COLO668 (cell line): ENCODE data around the gene PTPRN2.

Experiments
- DNase-seq: peaks from one replicate; lab custom pipeline; 2025; ENCODE audit not compliant: unreplicated experiment; lab: John Stamatoyannopoulos, UW

The PTPRN2 gene

DNA sequence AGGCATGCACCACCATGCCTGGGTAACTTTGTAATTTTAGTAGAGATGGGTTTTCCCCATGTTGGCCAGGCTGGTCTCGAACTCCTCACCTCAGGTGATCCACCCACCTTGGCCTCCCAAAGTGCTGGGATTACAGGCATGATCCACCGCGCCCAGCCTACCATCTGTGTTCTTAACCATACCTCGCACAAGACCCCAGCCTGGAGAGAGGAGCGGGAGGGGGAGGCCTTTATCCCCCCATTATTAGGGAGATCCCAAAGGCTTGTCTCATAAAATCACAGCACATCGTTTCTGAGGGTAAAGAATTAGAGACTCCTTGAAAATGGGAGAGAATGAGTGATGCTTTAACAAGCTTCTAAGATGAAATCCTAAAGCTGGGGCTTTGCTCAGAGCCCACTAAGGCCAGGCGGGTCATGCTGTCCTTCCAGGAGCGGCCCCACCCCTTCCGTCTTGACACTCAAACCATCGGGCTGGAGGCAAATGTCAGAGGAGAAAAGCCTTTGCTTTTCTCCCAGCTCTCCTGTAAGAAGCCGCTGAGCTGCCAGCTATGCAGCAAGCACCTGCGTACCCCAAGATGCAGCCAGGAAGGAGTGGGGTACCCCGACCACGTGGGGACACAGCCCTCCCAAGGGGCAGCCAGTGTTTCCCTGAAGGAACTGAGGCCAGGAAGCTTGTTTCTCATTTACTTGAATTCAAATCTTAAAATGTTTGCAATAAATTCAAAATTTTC lies 339.7 kb downstream of the PTPRN2 start:
- no peak for DNase-seq

GRCh38 chr7:158246960-158247673 lies 340.5 kb downstream of the PTPRN2 start:
- no peak for DNase-seq

DNA sequence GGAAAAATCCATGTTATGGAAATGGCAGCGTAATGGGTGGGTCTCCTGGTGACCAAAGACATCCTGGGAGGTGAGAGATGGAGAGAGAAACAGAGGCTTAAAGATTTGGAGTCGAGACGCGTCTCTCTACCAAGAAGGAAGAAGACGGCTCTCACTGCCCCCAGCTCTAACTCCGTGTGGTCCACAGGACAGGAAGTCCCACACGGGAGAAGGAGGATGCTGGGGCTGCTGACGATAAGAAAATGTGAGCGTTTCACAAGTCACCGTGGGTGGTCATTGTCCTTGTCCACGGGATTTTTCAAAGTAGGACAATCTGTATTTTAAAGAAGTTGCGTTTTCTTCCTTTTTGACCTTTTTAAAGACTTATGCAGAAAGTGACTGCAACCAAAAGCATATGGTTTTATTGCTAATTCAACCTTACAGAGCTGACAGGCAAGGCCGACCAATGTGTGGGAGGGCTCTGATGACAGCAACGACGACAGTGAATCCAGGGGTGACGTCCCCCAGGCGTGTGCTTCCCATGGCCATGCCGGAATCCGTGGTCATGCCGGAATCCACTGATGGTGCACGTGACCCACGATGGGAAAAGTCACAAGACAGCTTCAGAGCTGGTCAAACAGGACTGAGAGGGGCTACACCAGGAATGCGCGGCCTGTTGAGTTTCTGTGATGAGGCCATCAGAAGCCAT lies 341.2 kb downstream of the PTPRN2 start:
- DNase-seq: no peak

DNA sequence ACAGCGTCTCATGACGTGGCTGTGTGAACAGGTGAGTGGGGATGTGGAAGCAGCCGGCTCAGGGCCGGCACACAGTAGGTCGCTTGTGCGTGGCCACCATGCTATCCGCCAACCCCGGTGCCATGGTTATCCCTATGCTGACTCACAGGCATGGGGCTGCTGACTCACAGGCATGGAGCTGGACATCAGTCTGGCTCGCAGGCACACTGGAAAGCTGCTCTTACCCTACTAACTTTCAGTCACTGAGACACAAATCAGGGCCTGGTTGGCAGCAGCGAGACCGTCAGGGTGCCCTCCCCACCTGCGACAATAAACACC lies 341.9 kb downstream of the PTPRN2 start:
- DNase-seq: no peak

GRCh38 chr7:158244873-158245723 lies 342.5 kb downstream of the PTPRN2 start:
- DNase-seq: no peak

- DNase-seq: no peak
Observed at GRCh38 chr7:158244430-158244829, 343.2 kb downstream of the PTPRN2 start.

- no peak for DNase-seq
Observed at GRCh38 chr7:158241919-158242318, 345.7 kb downstream of the PTPRN2 start.

DNA sequence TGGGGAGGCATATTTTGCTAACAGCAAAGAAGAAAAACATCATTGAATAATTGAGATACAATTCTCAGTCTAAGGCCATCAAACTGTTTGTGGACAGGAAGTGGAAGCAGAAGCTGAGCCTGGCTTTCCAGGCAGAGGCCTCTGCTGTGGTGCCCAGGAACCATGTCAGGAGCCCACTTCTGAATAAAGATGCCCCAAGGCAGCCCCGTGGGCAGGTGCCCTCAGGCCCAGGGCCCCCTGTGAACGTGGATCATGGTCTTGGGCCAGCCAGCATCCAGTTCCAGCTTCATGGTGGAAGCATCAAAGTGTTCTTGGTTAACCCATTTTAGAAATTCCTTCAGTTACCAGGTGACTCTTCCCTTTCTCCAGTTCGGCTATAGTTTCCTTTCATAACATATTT lies 346.8 kb downstream of the PTPRN2 start:
- no peak for DNase-seq

GRCh38 chr7:158239290-158239981 lies 348.2 kb downstream of the PTPRN2 start:
- peak; percentile 45 for DNase-seq

DNA sequence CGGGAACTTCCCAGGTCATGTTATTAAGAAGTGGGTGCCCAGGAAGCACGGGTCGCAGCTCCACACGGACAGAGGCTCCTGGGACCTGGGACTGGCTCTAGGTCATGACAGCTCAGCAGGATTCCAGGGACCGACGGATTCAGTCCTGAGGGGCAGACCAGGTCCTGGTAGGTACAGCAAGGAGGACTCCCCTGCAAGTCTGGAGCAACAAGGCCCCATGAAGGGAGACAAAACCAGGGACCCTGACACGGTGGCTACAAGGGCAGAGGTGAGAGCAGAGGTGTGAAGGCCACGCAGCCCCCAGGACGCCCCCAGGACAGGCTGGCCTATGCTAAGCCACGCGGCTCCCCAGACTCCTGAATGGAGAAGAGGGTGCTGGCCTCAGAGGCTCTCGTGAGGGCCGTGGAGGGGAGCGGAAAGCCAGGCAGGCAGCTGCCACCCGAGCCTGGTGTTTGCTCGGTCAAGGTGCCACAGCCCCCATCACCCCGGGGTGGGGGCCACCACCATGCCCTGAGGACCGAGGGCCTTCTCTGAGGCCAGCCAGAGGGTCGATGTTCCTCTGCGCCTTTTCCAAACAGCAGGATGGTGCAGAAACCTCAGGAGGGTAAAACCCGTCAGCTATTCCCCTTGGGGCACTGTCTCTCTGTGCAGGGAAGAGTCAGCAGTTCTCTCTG lies 348.9 kb downstream of the PTPRN2 start:
- DNase-seq: no peak

DNA sequence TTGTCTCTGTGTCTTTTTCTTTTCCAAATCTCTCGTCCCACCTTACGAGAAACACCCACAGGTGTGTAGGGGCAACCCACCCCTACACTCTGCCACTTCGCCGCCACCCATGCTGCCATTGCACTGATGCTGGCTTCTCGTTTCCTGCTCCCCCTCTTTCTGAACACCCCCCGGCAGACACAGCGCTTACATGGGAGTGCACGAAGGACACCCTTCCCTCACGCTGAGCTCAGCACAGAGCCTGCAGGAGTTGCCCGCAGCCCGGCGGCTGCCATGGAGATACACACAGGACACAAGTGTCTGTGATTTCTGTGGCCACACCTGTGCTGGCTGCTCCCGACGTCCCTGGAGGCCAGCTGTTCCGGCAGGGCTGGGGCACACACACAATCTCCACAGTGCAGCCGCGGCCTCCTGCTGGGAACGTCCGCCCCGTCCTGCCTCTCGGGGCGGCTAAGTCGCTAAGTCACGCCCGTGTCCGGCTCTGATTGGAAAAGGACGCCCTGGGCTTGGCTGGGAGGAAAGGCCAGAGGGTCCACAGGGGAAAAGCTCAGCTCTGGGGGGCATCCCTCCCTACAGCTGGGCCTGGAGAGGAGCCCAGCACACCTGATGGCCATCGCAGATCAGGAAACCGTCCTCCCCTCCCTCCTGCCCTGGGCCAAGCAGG lies 349.8 kb downstream of the PTPRN2 start:
- DNase-seq: peak; percentile 14

- DNase-seq: no peak
Observed at GRCh38 chr7:158236400-158236799, 351.2 kb downstream of the PTPRN2 start.

DNA sequence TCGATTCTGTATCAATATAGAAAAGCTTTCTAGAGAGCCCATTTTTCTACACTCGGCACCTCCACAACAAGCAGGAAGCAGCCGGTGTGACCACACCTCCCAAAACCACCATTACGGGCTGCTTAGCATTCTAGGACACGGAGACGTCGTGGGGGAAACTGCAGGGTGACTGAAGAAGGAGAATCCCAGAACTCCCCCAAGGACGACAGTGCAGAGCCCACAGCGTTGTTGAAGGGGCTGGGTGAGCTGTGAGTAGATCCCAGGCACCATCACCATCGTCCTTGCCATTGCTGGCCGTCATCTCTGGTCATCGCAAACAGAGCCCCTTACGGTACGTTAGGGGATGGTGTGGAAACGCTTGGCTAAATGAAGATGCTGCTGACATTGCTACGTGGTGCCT lies 351.8 kb downstream of the PTPRN2 start:
- DNase-seq: no peak

- DNase-seq: no peak
Observed at GRCh38 chr7:158229945-158230344, 357.7 kb downstream of the PTPRN2 start.

DNA sequence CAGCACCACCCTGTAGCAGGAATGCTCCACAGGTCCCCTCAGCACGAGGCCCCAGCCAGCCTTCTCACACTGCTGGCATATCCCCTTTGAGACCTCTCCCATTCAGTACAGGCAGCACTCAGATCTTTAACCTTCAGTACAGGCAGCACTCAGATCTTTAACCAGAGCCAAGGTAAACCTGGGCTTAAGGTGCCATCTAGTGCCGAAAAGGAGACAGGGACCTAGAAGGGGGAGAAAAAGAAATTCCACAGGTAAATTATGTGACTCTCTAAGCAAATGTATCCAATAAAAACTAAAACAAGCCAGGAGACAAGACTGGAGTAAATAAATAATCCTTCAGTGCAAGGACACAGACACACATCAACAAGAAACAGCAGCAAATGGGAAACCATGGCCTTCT lies 358.6 kb downstream of the PTPRN2 start:
- DNase-seq: no peak

DNA sequence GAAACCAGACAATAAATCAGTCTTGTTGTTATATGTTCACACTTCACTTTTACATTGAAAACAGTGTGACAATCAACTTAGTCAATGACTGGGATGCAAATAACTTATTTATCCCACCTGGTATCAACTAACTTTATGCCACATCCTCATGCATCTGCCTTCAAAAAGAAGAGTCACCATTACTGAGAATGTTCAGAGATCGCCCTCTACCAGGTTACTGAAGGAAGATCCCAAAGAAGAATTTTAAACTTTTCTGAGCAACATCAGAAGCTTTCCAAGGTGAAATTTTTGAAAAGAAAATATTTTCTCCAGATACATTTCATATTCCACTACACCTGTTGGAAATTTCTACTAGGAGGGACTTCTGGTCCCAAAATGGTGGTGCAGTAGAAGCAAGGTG lies 359.5 kb downstream of the PTPRN2 start:
- no peak for DNase-seq

GRCh38 chr7:158227258-158227984 lies 360.2 kb downstream of the PTPRN2 start:
- DNase-seq: no peak

DNA sequence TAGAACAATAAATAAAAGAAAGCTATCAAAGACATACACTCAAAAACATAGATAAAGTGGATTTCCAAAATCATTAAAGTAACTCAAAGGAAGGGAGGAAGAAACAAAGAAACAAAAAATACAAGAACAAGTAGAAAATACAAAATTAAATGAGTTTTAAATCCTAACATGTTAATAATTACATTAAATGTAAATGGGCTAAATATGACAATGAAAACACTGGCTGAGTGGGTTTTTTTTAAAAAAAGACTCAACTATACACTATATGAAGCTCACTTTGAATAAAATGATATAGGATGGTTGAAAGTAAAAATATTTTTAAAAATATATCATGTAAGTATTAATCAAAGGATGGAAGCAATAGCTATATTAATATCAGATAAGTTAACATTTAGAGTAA lies 371.4 kb downstream of the PTPRN2 start:
- DNase-seq: no peak

- no peak for DNase-seq
Observed at GRCh38 chr7:158209435-158209834, 378.2 kb downstream of the PTPRN2 start.
